HepG2 (cell line): ENCODE measurements around the gene OTOGL. TPM values are rescaled to one million over a fixed set of nuclear protein-coding genes. Genes with fewer than 3 reads are reported as not detected.

Experiments used
- ATAC-seq: fragments of 200-7000 bp; cut with Tn5 transposase; 3 replicates; pipeline ENCODE4 v1.9.1; 2020; ENCODE audit warnings: mild to moderate bottlenecking, moderate library complexity
- BruUV-seq: library from RNA; stranded (reverse); fragments of 400-500 nt; replicated peaks from 2 replicates; lab custom pipeline; 2021; lab: Mats Ljungman, UMichigan
- CTCF ChIA-PET: fragments of 300-600 bp; formaldehyde crosslinking; extraction: SDS; loops from one replicate; lab custom pipeline; 2021; ENCODE audit warnings: low total read pairs, inconsistent platforms, low intra/inter-chr PET ratio; lab: Yijun Ruan, JAX
- POLR2A ChIA-PET: fragments of 350-600 bp; sonication (Branson Sonifier 250); formaldehyde crosslinking; loops from one replicate; lab custom pipeline; 2020; ENCODE audit warnings: antibody characterized with exemption, inconsistent platforms; lab: Yijun Ruan, JAX
- DNase-seq: peaks from one replicate; pipeline ENCODE4 v3.0.0-alpha.2; 2015; ENCODE audit warnings: low spot score
- FAIRE-seq: peaks from 3 replicates; lab custom pipeline; 2011; peaks lifted over from hg19 to GRCh38; lab: Jason Lieb, UNC
- H2AFZ ChIP-seq: one replicate; pipeline ENCODE4 v1.6.1; 2011; ENCODE audit warnings: low read length, inconsistent platforms
- H3K27ac ChIP-seq: fragments of 300-600 bp; 3 replicates; pipeline ENCODE4 v1.8.0; 2011; ENCODE audit warnings: mixed run types, mild to moderate bottlenecking, mixed read lengths, low read length, inconsistent platforms; ENCODE audit not compliant: insufficient read depth; ENCODE audit errors: extremely low read length
- H3K27me3 ChIP-seq, 2 experiments: fragments of 200-600 bp in 1 of 2; 2 replicates in 1 of 2; 3 replicates in 1 of 2; pipeline versions ENCODE4 v1.6.0 to v1.8.0; 2011; ENCODE audit warnings: low read length in 2 of 2, mild to moderate bottlenecking in 2 of 2, moderate library complexity in 2 of 2, inconsistent platforms in 1 of 2; ENCODE audit not compliant: insufficient read depth in 2 of 2, control insufficient read depth in 1 of 2
- H3K36me3 ChIP-seq, 2 experiments: fragments of 200-600 bp in 1 of 2; replicated peaks in 1 of 2; 2 replicates in 1 of 2; 3 replicates in 1 of 2; pipeline versions ENCODE4 v1.5.1 to v1.8.0; 2011; ENCODE audit warnings: low read length in 2 of 2, inconsistent platforms in 1 of 2; ENCODE audit not compliant: insufficient read depth in 2 of 2, control insufficient read depth in 1 of 2
- H3K4me1 ChIP-seq: 2 replicates; pipeline ENCODE4 v1.5.1; 2012; ENCODE audit warnings: low read length, inconsistent platforms; ENCODE audit not compliant: insufficient read depth
- H3K4me2 ChIP-seq: 2 replicates; pipeline ENCODE4 v1.6.0; 2011; ENCODE audit warnings: low read depth, low read length, inconsistent platforms
- H3K4me3 ChIP-seq, 3 experiments: fragments of 200-600 bp in 1 of 3; sonication (generic), shearing (Covaris generic) in 1 of 3; replicated peaks in 1 of 3; 2 replicates each; pipeline ENCODE4 v1.5.1; 2011 to 2016; ENCODE audit warnings: low read length in 3 of 3, inconsistent platforms in 2 of 3, low read depth in 2 of 3, mild to moderate bottlenecking in 2 of 3, control low read depth in 1 of 3, mixed read lengths in 1 of 3; ENCODE audit not compliant: insufficient read depth in 1 of 3
- H3K79me2 ChIP-seq: one replicate; pipeline ENCODE4 v1.6.1; 2011; ENCODE audit warnings: low read length, inconsistent platforms; ENCODE audit not compliant: insufficient read depth
- H3K9ac ChIP-seq: 2 replicates; pipeline ENCODE4 v1.6.0; 2011; ENCODE audit warnings: mild to moderate bottlenecking, low read depth, low read length, inconsistent platforms; ENCODE audit not compliant: insufficient read depth
- H3K9me3 ChIP-seq: 2 replicates; pipeline ENCODE4 v1.5.1; 2012; ENCODE audit warnings: mild to moderate bottlenecking, low read length
- H4K20me1 ChIP-seq: 2 replicates; pipeline ENCODE4 v1.6.0; 2011; ENCODE audit warnings: inconsistent platforms, mild to moderate bottlenecking, low read length, moderate library complexity; ENCODE audit not compliant: insufficient read depth
- CENPX ChIP-seq: sonication (generic); formaldehyde crosslinking; IDR thresholded peaks from 2 replicates; pipeline ENCODE4 v1.9.0; 2021; ENCODE audit warnings: mild to moderate bottlenecking, missing genetic modification reagents, moderate library complexity
- FOXO4 ChIP-seq: sonication (generic); formaldehyde crosslinking; conservative IDR thresholded peaks from 2 replicates; pipeline ENCODE4 v1.8.1; 2023; ENCODE audit warnings: missing genetic modification reagents
- MTF2 ChIP-seq: sonication (generic); formaldehyde crosslinking; IDR thresholded peaks from 2 replicates; pipeline ENCODE4 v1.5.0; 2020; ENCODE audit warnings: missing genetic modification reagents, borderline replicate concordance
- SAP130 ChIP-seq: IDR thresholded peaks from 2 replicates; pipeline ENCODE4 v1.6.1; 2016; ENCODE audit warnings: low read depth
- ZBTB4 ChIP-seq: sonication (generic); formaldehyde crosslinking; IDR thresholded peaks from 2 replicates; pipeline ENCODE4 v1.4.0; 2020; ENCODE audit warnings: missing genetic modification reagents, mild to moderate bottlenecking, borderline replicate concordance
- ZNF282 ChIP-seq: fragments of 450-650 bp; IDR thresholded peaks from 2 replicates; pipeline ENCODE4 v1.6.1; 2018; ENCODE audit not compliant: partially characterized antibody
- ZNF572 ChIP-seq: sonication (generic); formaldehyde crosslinking; IDR thresholded peaks from 2 replicates; pipeline ENCODE4 v1.5.1; 2020; ENCODE audit warnings: mild to moderate bottlenecking, missing genetic modification reagents
- ZNF609 ChIP-seq: sonication (generic); formaldehyde crosslinking; IDR thresholded peaks from 2 replicates; pipeline ENCODE4 v1.4.0; 2020; ENCODE audit warnings: mild to moderate bottlenecking, missing genetic modification reagents, borderline replicate concordance
- ZNF776 ChIP-seq: sonication (generic); formaldehyde crosslinking; IDR thresholded peaks from 2 replicates; pipeline ENCODE4 v1.4.0; 2020; ENCODE audit warnings: mild to moderate bottlenecking, missing genetic modification reagents
- WGBS: methylation state at CpG from one replicate; pipeline ENCODE4 v1.1.6; 2017; ENCODE audit warnings: low lambda C conversion rate; 5-methylcytosine and 5-hydroxymethylcytosine counted together
- in situ Hi-C: cut with HindIII; loops from 2 replicates; pipeline ENCODE4 v1.10.0; 2017; ENCODE audit warnings: low pct_unique_long_range_greater_than_20kb; ENCODE audit not compliant: extremely low pct_ligation_motif_present
- intact Hi-C: fragments of 100-400 bp; cut with micrococcal nuclease; formaldehyde crosslinking; loops from one replicate; pipeline ENCODE4 v1.10.0; 2022; ENCODE audit not compliant: unreplicated experiment
- polyA plus RNA-seq, 8 experiments: library from polyadenylated mRNA; depleted of rRNA in 3 of 8; stranded (reverse) in 7 of 8; unstranded in 1 of 8; fragments of >200 nt; fragmentation: Illumina TruSeq in 4 of 8; extraction: Trizol in 4 of 8; gene quantifications; 2 replicates each; pipeline versions ENCODE4 v1.2.1 to v1.2.3, GENCODE V29; 2011 to 2016; ENCODE audit warnings: low read depth in 4 of 8, missing spikeins in 1 of 8, mixed read lengths in 1 of 8; ENCODE audit not compliant: insufficient read depth in 1 of 8
- total RNA-seq, 5 experiments: library from RNA; depleted of rRNA; stranded (reverse); fragments of >200 nt; fragmentation: Illumina TruSeq; extraction: Trizol; gene quantifications; 2 replicates each; pipeline ENCODE4 v1.2.3, GENCODE V29; 2016; ENCODE audit warnings: low read depth in 1 of 5
- TF ChIP-seq, protein P1 (sequence below): sonication (generic); formaldehyde crosslinking; IDR thresholded peaks from 2 replicates; pipeline ENCODE4 v1.4.0; 2020; ENCODE audit warnings: low read depth, missing genetic modification reagents

The OTOGL gene
- total and polyA plus RNA-seq, 2 of the 13 experiments (the other 11 are each of a cell fraction or from before 2014, with no cell fraction given) = not detected

- intact Hi-C loops (no loop called here), in situ Hi-C loops (no loop called here)
- no peak for ATAC-seq
- no peak overlapping the region for H3K27ac ChIP-seq
- ChIA-PET POLR2A (no interaction called here), CTCF (no interaction called here)
- no peak for DNase-seq
- no peaks in the 10 kb centered on the region for H3K9me3 ChIP-seq
- no TSS peak for BruUV-seq
- H3K36me3 ChIP-seq = no peaks in the 10 kb centered on the region
- no peak overlapping the region for H3K4me3 ChIP-seq
- no peaks in the 10 kb centered on the region for H4K20me1 ChIP-seq
- WGBS = 0% methylated on average over 2 of the region's 3 CpGs
- no peaks in the 10 kb centered on the region for H3K27me3 ChIP-seq
- H3K79me2 ChIP-seq = no peaks in the 10 kb centered on the region
- H3K9ac ChIP-seq = no peak overlapping the region
- no peak overlapping the region for H3K4me2 ChIP-seq
- H2AFZ ChIP-seq = no peak overlapping the region
- FAIRE-seq = no peak
- no peaks in the 10 kb centered on the region for H3K4me1 ChIP-seq
- TF ChIP-seq ZNF609 (CRISPR knock-in tag) = no peak
- no peak for TF ChIP-seq SAP130 (CRISPR knock-in tag)
- no peak for TF ChIP-seq ZNF776 (CRISPR knock-in tag)
- no peak for TF ChIP-seq MTF2 (CRISPR knock-in tag)
- TF ChIP-seq, protein P1, sequence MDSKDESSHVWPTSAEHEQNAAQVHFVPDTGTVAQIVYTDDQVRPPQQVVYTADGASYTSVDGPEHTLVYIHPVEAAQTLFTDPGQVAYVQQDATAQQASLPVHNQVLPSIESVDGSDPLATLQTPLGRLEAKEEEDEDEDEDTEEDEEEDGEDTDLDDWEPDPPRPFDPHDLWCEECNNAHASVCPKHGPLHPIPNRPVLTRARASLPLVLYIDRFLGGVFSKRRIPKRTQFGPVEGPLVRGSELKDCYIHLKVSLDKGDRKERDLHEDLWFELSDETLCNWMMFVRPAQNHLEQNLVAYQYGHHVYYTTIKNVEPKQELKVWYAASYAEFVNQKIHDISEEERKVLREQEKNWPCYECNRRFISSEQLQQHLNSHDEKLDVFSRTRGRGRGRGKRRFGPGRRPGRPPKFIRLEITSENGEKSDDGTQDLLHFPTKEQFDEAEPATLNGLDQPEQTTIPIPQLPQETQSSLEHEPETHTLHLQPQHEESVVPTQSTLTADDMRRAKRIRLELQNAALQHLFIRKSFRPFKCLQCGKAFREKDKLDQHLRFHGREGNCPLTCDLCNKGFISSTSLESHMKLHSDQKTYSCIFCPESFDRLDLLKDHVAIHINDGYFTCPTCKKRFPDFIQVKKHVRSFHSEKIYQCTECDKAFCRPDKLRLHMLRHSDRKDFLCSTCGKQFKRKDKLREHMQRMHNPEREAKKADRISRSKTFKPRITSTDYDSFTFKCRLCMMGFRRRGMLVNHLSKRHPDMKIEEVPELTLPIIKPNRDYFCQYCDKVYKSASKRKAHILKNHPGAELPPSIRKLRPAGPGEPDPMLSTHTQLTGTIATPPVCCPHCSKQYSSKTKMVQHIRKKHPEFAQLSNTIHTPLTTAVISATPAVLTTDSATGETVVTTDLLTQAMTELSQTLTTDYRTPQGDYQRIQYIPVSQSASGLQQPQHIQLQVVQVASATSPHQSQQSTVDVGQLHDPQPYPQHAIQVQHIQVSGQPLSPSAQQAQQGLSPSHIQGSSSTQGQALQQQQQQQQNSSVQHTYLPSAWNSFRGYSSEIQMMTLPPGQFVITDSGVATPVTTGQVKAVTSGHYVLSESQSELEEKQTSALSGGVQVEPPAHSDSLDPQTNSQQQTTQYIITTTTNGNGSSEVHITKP = no peak
- TF ChIP-seq FOXO4 (CRISPR knock-in tag) = no peak
- no peak for TF ChIP-seq ZBTB4 (CRISPR knock-in tag)
- TF ChIP-seq CENPX (CRISPR knock-in tag) = no peak
- TF ChIP-seq ZNF282 = no peak
- no peak for TF ChIP-seq ZNF572
These were observed 21.7 kb downstream of the OTOGL start for GRCh38 chr12:80120994-80121393.
